WTC11 (cell line): Measurements from ENCODE around the gene MARS1. TPM values are rescaled to one million over a fixed set of nuclear protein-coding genes. Genes with fewer than 3 reads are reported as not detected.

Experiments used
- ATAC-seq: fragments of 200-7000 bp; cut with Tn5 transposase; 2 replicates; pipeline ENCODE4 v1.10.0; 2021; ENCODE audit warnings: mild to moderate bottlenecking, moderate library complexity
- CTCF ChIA-PET: fragments of 300-600 bp; sonication (Branson Sonifier 250); formaldehyde crosslinking; loops from one replicate; lab custom pipeline; 2021; ENCODE audit warnings: antibody characterized with exemption; lab: Charles Lee
- POLR2A ChIA-PET: fragments of 350-600 bp; sonication (Branson Sonifier 250); formaldehyde crosslinking; loops from one replicate; lab custom pipeline; 2021; ENCODE audit warnings: antibody characterized with exemption; lab: Charles Lee
- DNase-seq: peaks from one replicate; pipeline ENCODE4 v3.0.0; 2021; ENCODE audit warnings: low spot score
- H3K27ac Mint-ChIP-seq: 2 replicates; pipeline ENCODE4 v1.8.0; 2021; ENCODE audit warnings: mixed read lengths
- H3K27me3 Mint-ChIP-seq: 2 replicates; pipeline ENCODE4 v1.8.0; 2021; ENCODE audit warnings: low read depth, mild to moderate bottlenecking, moderate library complexity, mixed read lengths
- H3K36me3 Mint-ChIP-seq: 2 replicates; pipeline ENCODE4 v1.8.0; 2021; ENCODE audit warnings: mixed read lengths
- H3K4me1 Mint-ChIP-seq: 2 replicates; pipeline ENCODE4 v1.8.0; 2022; ENCODE audit warnings: mixed read lengths
- H3K4me3 Mint-ChIP-seq: 2 replicates; pipeline ENCODE4 v1.8.0; 2021; ENCODE audit warnings: mild to moderate bottlenecking, moderate library complexity, mixed read lengths
- H3K9me3 Mint-ChIP-seq: 2 replicates; pipeline ENCODE4 v1.8.0; 2021; ENCODE audit warnings: mixed read lengths
- ATF1 ChIP-seq: sonication (generic); formaldehyde crosslinking; IDR thresholded peaks from 2 replicates; pipeline ENCODE4 v1.8.1; 2023; ENCODE audit warnings: mild to moderate bottlenecking, moderate library complexity, missing genetic modification reagents
- ATF3 ChIP-seq: sonication (generic); formaldehyde crosslinking; conservative IDR thresholded peaks from 2 replicates; pipeline ENCODE4 v1.8.1; 2022; ENCODE audit warnings: mild to moderate bottlenecking, missing genetic modification reagents
- ATF6 ChIP-seq: sonication (generic); formaldehyde crosslinking; IDR thresholded peaks from 2 replicates; pipeline ENCODE4 v1.8.1; 2023; ENCODE audit warnings: mild to moderate bottlenecking, missing genetic modification reagents
- CBFB ChIP-seq: sonication (generic); formaldehyde crosslinking; IDR thresholded peaks from 2 replicates; pipeline ENCODE4 v1.8.1; 2022; ENCODE audit warnings: mild to moderate bottlenecking, low read depth, missing genetic modification reagents
- CREB1 ChIP-seq: sonication (generic); formaldehyde crosslinking; IDR thresholded peaks from 2 replicates; pipeline ENCODE4 v1.8.0; 2023; ENCODE audit warnings: mild to moderate bottlenecking, missing genetic modification reagents
- ELF4 ChIP-seq: sonication (generic); formaldehyde crosslinking; IDR thresholded peaks from 2 replicates; pipeline ENCODE4 v1.8.1; 2022; ENCODE audit warnings: low read depth, mild to moderate bottlenecking, moderate library complexity, missing genetic modification reagents
- ESRRA ChIP-seq: sonication (generic); formaldehyde crosslinking; IDR thresholded peaks from 2 replicates; pipeline ENCODE4 v1.8.1; 2022; ENCODE audit warnings: mild to moderate bottlenecking, missing genetic modification reagents, borderline replicate concordance
- FOXK1 ChIP-seq: sonication (generic); formaldehyde crosslinking; IDR thresholded peaks from 2 replicates; pipeline ENCODE4 v1.8.0; 2022; ENCODE audit warnings: mild to moderate bottlenecking, moderate library complexity, missing genetic modification reagents
- GABPB1 ChIP-seq: sonication (generic); formaldehyde crosslinking; IDR thresholded peaks from 2 replicates; pipeline ENCODE4 v1.8.1; 2023; ENCODE audit warnings: mild to moderate bottlenecking, missing genetic modification reagents
- IRF1 ChIP-seq: sonication (generic); formaldehyde crosslinking; IDR thresholded peaks from 2 replicates; pipeline ENCODE4 v1.8.0; 2023; ENCODE audit warnings: missing genetic modification reagents
- JAZF1 ChIP-seq: fragments of 250-450 bp; sonication (Bioruptor Pico); IDR thresholded peaks from 2 replicates; pipeline ENCODE4 v1.9.0; 2021; ENCODE audit warnings: moderate library complexity, mild to moderate bottlenecking, inconsistent platforms
- JUN ChIP-seq: sonication (generic); formaldehyde crosslinking; IDR thresholded peaks from 2 replicates; pipeline ENCODE4 v1.8.0; 2023; ENCODE audit warnings: mild to moderate bottlenecking, missing genetic modification reagents
- MAX ChIP-seq: sonication (generic); formaldehyde crosslinking; IDR thresholded peaks from 2 replicates; pipeline ENCODE4 v1.8.0; 2022; ENCODE audit warnings: mild to moderate bottlenecking, missing genetic modification reagents
- OVOL2 ChIP-seq: fragments of 250-450 bp; sonication (Bioruptor Pico); IDR thresholded peaks from 2 replicates; pipeline ENCODE4 v1.9.0; 2021; ENCODE audit warnings: mild to moderate bottlenecking, borderline replicate concordance
- SMAD3 ChIP-seq: sonication (generic); formaldehyde crosslinking; IDR thresholded peaks from 2 replicates; pipeline ENCODE4 v1.8.0; 2022; ENCODE audit warnings: missing genetic modification reagents, mild to moderate bottlenecking, borderline replicate concordance
- SMAD4 ChIP-seq: sonication (generic); formaldehyde crosslinking; IDR thresholded peaks from 2 replicates; pipeline ENCODE4 v1.8.0; 2022; ENCODE audit warnings: mild to moderate bottlenecking, missing genetic modification reagents
- TCF7 ChIP-seq: sonication (generic); formaldehyde crosslinking; IDR thresholded peaks from 2 replicates; pipeline ENCODE4 v1.8.0; 2022; ENCODE audit warnings: mild to moderate bottlenecking, low read depth, missing genetic modification reagents, moderate library complexity
- TEAD1 ChIP-seq: sonication (generic); formaldehyde crosslinking; IDR thresholded peaks from 2 replicates; pipeline ENCODE4 v1.8.0; 2022; ENCODE audit warnings: mild to moderate bottlenecking, missing genetic modification reagents
- ZBTB21 ChIP-seq: sonication (generic); formaldehyde crosslinking; IDR thresholded peaks from 2 replicates; pipeline ENCODE4 v1.8.1; 2023; ENCODE audit warnings: mild to moderate bottlenecking, missing genetic modification reagents, borderline replicate concordance
- ZBTB43 ChIP-seq: sonication (generic); formaldehyde crosslinking; IDR thresholded peaks from 2 replicates; pipeline ENCODE4 v1.8.1; 2023; ENCODE audit warnings: mild to moderate bottlenecking, missing genetic modification reagents
- ZNF121 ChIP-seq: sonication (generic); formaldehyde crosslinking; IDR thresholded peaks from 2 replicates; pipeline ENCODE4 v1.8.0; 2023; ENCODE audit warnings: missing genetic modification reagents
- ZNF281 ChIP-seq: sonication (generic); formaldehyde crosslinking; IDR thresholded peaks from 2 replicates; pipeline ENCODE4 v1.8.0; 2023; ENCODE audit warnings: mild to moderate bottlenecking, missing genetic modification reagents
- total RNA-seq: library from RNA; stranded (reverse); gene quantifications from 3 replicates; pipeline ENCODE4 v1.2.3, GENCODE V29; 2021
- TF ChIP-seq, protein P1 (sequence below): sonication (generic); formaldehyde crosslinking; IDR thresholded peaks from 2 replicates; pipeline ENCODE4 v1.8.1; 2022; ENCODE audit warnings: mild to moderate bottlenecking, moderate library complexity, missing genetic modification reagents
- TF ChIP-seq, protein P2 (sequence below): fragments of 250-450 bp; sonication (Bioruptor Pico); IDR thresholded peaks from 2 replicates; pipeline ENCODE4 v1.8.0; 2021; ENCODE audit warnings: mild to moderate bottlenecking

Gene MARS1
- total RNA-seq, 1 experiment from 2014 or later, result 367 TPM

DNA sequence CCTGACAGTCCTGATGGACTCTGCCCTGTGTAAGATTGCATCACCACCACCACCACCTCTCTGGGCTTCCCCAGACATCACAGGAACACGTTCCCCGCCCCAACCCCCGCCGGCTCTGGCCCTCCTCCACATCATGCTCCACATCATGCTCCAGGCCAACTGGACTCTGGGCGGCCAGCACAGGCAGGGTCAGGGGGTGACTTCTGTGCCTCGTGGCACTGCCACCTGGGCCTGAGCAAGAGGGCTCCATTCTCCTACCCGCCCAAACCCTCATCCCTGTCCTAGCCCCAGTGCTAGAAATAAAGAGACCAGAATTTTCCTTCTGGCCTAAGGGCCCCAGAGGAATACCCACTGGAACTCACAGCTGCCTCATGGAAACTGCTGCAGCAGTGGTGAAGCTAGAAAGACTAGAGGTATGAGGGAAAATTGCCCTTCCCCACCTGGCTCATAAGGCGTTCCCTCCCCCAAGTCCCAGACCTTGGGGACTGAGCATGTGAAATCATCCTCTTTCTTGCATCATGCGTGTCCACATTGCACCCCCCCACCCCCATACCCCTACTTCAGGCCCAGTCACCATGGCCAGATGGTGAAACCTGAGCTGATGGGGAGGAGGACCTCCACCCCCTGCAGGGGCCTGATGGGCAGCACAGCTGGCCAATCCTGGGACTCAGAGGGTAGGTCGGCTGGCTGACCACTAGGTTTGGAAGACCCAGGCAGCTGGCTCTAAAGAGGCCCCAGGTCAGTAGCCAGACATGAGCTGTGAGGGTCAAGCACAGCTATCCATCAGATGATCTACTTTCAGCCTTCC, 33.1 kb upstream of the MARS1 start, which contains the start of gene INHBE (continued):
- TF ChIP-seq ZNF281, result 0 out of 2 replicates have a peak, but pooled peaks have one; percentile 55
- no peak for TF ChIP-seq ELF4 (CRISPR knock-in tag)
- TF ChIP-seq, protein P1, sequence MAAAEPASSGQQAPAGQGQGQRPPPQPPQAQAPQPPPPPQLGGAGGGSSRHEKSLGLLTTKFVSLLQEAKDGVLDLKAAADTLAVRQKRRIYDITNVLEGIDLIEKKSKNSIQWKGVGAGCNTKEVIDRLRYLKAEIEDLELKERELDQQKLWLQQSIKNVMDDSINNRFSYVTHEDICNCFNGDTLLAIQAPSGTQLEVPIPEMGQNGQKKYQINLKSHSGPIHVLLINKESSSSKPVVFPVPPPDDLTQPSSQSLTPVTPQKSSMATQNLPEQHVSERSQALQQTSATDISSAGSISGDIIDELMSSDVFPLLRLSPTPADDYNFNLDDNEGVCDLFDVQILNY, result no peak
- no peak for TF ChIP-seq ZBTB21 (CRISPR knock-in tag)
- TF ChIP-seq JAZF1 (CRISPR knock-in tag), result no peak
- no peak for TF ChIP-seq ATF6
- TF ChIP-seq GABPB1 (CRISPR knock-in tag), result peak; percentile 99
- no peak for TF ChIP-seq CBFB (CRISPR knock-in tag)
- 0 out of 2 replicates have a peak, but pooled peaks have one; percentile 2 for TF ChIP-seq ZNF121
- no peak for TF ChIP-seq SMAD3 (CRISPR knock-in tag)
- no peak for TF ChIP-seq ATF1 (CRISPR knock-in tag)
- TF ChIP-seq JUN (CRISPR knock-in tag), result no peak
- peak; percentile 81 for TF ChIP-seq MAX (CRISPR knock-in tag)
- no peak; the same call in 1 of the 2 replicates for TF ChIP-seq FOXK1
- no peak for TF ChIP-seq ATF3 (CRISPR knock-in tag)
- no peak for TF ChIP-seq IRF1 (CRISPR knock-in tag)
- TF ChIP-seq, all 79 proteins: peak for 13

- Mint-ChIP-seq H3K27ac (peak overlapping the region; percentile 84), H3K9me3 (no peaks in the 10 kb centered on the region), H3K4me1 (peaks cover 55% of the 10 kb centered on the region), H3K27me3 (no peaks in the 10 kb centered on the region), H3K36me3 (no peaks in the 10 kb centered on the region), H3K4me3 (peak overlapping the region; percentile 69)
- POLR2A ChIA-PET, result interaction anchor here (0.5 to 2.0 kb wide), 26 partner anchors 11 to 1569 kb away, joined by 3 to 12 read pairs (median 4); partner anchors contain the start of genes DDIT3, INHBC, LRP1 and NAB2
- CTCF ChIA-PET, result interaction anchor here (0.6 to 9.4 kb wide), 44 partner anchors 8 to 1095 kb away, joined by 3 to 245 read pairs (median 5); partner anchors contain the start of genes INHBC, LRP1, SHMT2 and STAC3
- DNase-seq, result no peak
- ATAC-seq, result peak; percentile 0
- 0 out of 2 replicates have a peak, but pooled peaks have one; percentile 45 for TF ChIP-seq TCF7
- TF ChIP-seq CREB1, result no peak
- TF ChIP-seq OVOL2 (CRISPR knock-in tag), result no peak
- TF ChIP-seq ESRRA (CRISPR knock-in tag), result no peak
- TF ChIP-seq, protein P2, sequence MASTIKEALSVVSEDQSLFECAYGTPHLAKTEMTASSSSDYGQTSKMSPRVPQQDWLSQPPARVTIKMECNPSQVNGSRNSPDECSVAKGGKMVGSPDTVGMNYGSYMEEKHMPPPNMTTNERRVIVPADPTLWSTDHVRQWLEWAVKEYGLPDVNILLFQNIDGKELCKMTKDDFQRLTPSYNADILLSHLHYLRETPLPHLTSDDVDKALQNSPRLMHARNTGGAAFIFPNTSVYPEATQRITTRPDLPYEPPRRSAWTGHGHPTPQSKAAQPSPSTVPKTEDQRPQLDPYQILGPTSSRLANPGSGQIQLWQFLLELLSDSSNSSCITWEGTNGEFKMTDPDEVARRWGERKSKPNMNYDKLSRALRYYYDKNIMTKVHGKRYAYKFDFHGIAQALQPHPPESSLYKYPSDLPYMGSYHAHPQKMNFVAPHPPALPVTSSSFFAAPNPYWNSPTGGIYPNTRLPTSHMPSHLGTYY, result no peak
- TF ChIP-seq TEAD1, result no peak
- TF ChIP-seq SMAD4 (CRISPR knock-in tag), result no peak
- no peak for TF ChIP-seq MAX (CRISPR knock-in tag)
- 0 out of 2 replicates have a peak, but pooled peaks have one; percentile 28 for TF ChIP-seq ZBTB43
Measured at GRCh38 chr12:57455374-57456144, 32.3 kb upstream of the MARS1 start.
